Measurements from ENCODE around the gene KNCN.

The KNCN gene

GRCh38 chr1:46571691-46572225 is 20.3 kb upstream of the KNCN start:
- in situ Hi-C loops (cut with MboI; ENCODE audit: low pct_unique_long_range_greater_than_20kb, low sequenced_read_pairs, unreplicated experiment), result no loop called here

GRCh38 chr1:46569884-46570725 is 18.7 kb upstream of the KNCN start:
- in situ Hi-C loops (cut with MboI; ENCODE audit: low pct_unique_long_range_greater_than_20kb, low sequenced_read_pairs, unreplicated experiment), result no loop called here

More at GRCh38 chr1:46571691-46572225, 20.3 kb upstream of the KNCN start:
- DNase-seq (ENCODE audit: low spot score), result no peak
- no peak for TF ChIP-seq CTCF (IDR thresholded peaks at IDR 0.05; ENCODE audit: extremely low read depth, insufficient read depth, missing control alignments)

GRCh38 chr1:46569116-46569515 is 17.7 kb upstream of the KNCN start:
- in situ Hi-C loops (cut with MboI; ENCODE audit: low pct_unique_long_range_greater_than_20kb, low sequenced_read_pairs, unreplicated experiment), result no loop called here
- no peak for DNase-seq (ENCODE audit: low spot score)
- no peak for TF ChIP-seq CTCF (IDR thresholded peaks at IDR 0.05; ENCODE audit: extremely low read depth, insufficient read depth, missing control alignments)

More at GRCh38 chr1:46569884-46570725, 18.7 kb upstream of the KNCN start:
- no peak for TF ChIP-seq CTCF (IDR thresholded peaks at IDR 0.05; ENCODE audit: extremely low read depth, insufficient read depth, missing control alignments)
- no peak for DNase-seq (ENCODE audit: low spot score)

DNA sequence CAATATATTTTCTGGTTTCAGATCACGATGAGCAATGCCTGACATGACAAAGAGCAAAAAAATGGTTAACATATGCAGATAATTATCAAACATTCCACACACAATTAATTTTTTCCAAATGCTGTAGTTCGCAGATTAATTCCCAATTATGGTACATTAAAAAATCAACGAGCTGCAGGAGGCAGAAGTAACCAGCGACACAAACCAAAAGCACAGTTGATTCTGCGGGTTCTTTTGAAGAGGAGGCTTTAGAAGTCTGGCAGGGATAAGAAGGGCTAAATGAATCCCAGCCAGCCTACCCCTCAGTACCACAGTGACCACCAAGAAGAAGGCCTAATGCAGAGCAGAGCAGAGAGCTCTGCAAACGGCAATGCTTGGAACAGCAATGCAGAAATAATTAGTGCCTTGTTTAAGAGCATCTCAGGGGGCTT is 17.0 kb upstream of the KNCN start:
- TF ChIP-seq CTCF (IDR thresholded peaks at IDR 0.05; ENCODE audit: extremely low read depth, insufficient read depth, missing control alignments), result no peak
- DNase-seq (ENCODE audit: low spot score), result no peak
- in situ Hi-C loops (cut with MboI; ENCODE audit: low pct_unique_long_range_greater_than_20kb, low sequenced_read_pairs, unreplicated experiment), result no loop called here

DNA sequence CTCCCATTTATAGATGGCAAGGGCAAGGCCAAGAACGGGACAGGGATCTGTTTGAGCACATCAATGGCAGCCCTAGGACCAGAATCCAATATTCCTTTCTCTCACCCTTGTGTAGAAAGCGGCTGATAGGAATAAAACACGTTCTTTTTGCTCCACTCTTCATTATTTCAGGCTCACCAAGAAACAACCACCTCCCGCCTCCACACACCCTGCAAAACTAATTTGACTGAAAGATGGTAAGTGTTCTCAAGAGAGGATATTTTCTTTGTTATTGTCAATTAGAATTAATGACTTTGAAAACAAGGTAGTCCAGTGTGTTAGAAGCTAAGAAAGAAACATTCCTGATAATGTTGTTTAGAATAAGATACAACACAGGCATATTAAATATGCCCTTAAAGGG is 11.9 kb upstream of the KNCN start:
- no peak for TF ChIP-seq CTCF (IDR thresholded peaks at IDR 0.05; ENCODE audit: extremely low read depth, insufficient read depth, missing control alignments)
- in situ Hi-C loops (cut with MboI; ENCODE audit: low pct_unique_long_range_greater_than_20kb, low sequenced_read_pairs, unreplicated experiment), result no loop called here
- no peak for DNase-seq (ENCODE audit: low spot score)

- TF ChIP-seq CTCF (IDR thresholded peaks at IDR 0.05; ENCODE audit: extremely low read depth, insufficient read depth, missing control alignments), result no peak
- DNase-seq (ENCODE audit: low spot score), result no peak
- in situ Hi-C loops (cut with MboI; ENCODE audit: low pct_unique_long_range_greater_than_20kb, low sequenced_read_pairs, unreplicated experiment), result no loop called here
Measured at GRCh38 chr1:46562498-46562897, 11.1 kb upstream of the KNCN start.

All from GM13977 (cell line).